HL-60/S4 treated with retinoic acid at 250 ng/mL for 4 days and 3 days (cell line): ENCODE measurements around the gene TAS2R3.

Experiments used
- in situ Hi-C: fragments of 300-500 bp; cut with MboI; formaldehyde crosslinking; loops from 2 replicates; pipeline ENCODE4 v1.7.0; 2022; ENCODE audit warnings: low sequenced_read_pairs

Gene TAS2R3

GRCh38 chr7:141785706-141786552, 22.0 kb downstream of the TAS2R3 start:
- in situ Hi-C loops = no loop called here

DNA sequence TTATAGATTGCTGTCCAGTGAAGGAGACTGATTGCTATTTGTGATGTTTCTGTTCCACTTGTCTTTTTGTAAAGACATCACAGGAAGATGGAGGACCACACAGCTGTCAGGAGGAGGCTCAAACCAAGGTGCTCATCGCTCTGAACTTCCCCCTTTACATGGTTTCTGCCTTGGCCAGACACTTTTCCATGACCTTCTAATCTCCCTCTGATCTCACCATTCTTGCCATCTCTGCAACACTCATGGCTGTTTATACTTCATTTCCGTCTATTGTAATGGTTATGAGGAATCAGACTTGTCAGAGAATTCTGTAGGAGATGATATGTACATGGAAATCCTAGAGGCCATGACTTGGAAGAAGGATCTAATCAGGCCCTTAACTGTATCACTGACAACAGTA, 24.4 kb downstream of the TAS2R3 start:
- in situ Hi-C loops = no loop called here

- in situ Hi-C loops = no loop called here
These were observed 26.0 kb downstream of the TAS2R3 start, which contains the start of gene TAS2R5 for GRCh38 chr7:141789917-141790316. Gene TAS2R5, plus strand, starts transcription at chr7:141790217. Its CDS starts 145 bp downstream, at chr7:141790362.

- in situ Hi-C loops = no loop called here
These were observed 28.6 kb downstream of the TAS2R3 start for GRCh38 chr7:141792526-141792925.
